ENCODE results near the gene TRPC4.
"Not testable (repeated sequence)": the region's sequence is repeated elsewhere in the genome, so short reads cannot be mapped to it uniquely, and the experiment has no call there.

TRPC4 gene

DNA sequence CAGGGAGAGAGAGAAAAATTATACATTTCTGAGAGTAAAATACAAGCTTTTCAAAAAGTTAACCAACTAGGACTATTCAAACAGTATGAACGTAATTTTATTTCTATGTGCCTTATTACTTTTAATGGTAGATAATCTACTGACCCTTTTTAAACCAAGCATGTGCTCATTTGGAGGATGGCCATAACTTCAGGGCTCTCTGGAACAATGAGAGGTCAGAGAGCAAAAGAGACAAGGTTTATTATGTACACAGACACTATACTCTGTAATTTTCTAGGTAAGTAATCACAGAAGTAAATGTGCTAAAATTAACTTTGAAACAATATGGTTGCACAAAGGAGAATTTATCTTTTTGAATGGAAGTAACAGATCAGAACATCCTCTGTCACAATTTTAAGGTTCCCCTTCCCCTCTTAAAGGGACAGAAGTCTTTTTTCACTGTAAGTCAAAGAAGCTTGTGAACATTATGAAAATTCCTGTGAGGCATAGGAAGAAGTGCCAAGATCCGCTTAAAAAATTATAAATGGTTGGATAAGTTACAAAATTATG is 272.0 kb downstream of the TRPC4 start:
- Histone ChIP-seq H3K4me2 (ENCODE audit: low read length) (no peak overlapping the region), H3K9me3 (ENCODE audit: insufficient read depth, low read length) (no peaks in the 10 kb centered on the region), H3K9ac (ENCODE audit: low read length) (no peak overlapping the region), H3K27me3 (ENCODE audit: low read depth, low read length) (peaks cover 18% of the 10 kb centered on the region), H4K20me1 (ENCODE audit: insufficient read depth, low read length) (no peaks in the 10 kb centered on the region), H2AFZ (ENCODE audit: low read depth, low read length) (no peak overlapping the region), H3K4me3 (ENCODE audit: low read length) (no peak overlapping the region), H3K79me2 (ENCODE audit: low read length) (no peaks in the 10 kb centered on the region), H3K4me1 (ENCODE audit: low read length) (no peaks in the 10 kb centered on the region), H3K27ac (ENCODE audit: low read length) (no peak overlapping the region), H3K36me3 (replicated peaks; ENCODE audit: low read depth, low read length) (no peaks in the 10 kb centered on the region)
- TF ChIP-seq, protein P1, sequence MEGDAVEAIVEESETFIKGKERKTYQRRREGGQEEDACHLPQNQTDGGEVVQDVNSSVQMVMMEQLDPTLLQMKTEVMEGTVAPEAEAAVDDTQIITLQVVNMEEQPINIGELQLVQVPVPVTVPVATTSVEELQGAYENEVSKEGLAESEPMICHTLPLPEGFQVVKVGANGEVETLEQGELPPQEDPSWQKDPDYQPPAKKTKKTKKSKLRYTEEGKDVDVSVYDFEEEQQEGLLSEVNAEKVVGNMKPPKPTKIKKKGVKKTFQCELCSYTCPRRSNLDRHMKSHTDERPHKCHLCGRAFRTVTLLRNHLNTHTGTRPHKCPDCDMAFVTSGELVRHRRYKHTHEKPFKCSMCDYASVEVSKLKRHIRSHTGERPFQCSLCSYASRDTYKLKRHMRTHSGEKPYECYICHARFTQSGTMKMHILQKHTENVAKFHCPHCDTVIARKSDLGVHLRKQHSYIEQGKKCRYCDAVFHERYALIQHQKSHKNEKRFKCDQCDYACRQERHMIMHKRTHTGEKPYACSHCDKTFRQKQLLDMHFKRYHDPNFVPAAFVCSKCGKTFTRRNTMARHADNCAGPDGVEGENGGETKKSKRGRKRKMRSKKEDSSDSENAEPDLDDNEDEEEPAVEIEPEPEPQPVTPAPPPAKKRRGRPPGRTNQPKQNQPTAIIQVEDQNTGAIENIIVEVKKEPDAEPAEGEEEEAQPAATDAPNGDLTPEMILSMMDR (IDR thresholded peaks at IDR 0.05; ENCODE audit: low read depth, low read length): no peak
- no peak for TF ChIP-seq EZH2phosphoT487 (IDR thresholded peaks at IDR 0.05; ENCODE audit: low read depth)

DNA sequence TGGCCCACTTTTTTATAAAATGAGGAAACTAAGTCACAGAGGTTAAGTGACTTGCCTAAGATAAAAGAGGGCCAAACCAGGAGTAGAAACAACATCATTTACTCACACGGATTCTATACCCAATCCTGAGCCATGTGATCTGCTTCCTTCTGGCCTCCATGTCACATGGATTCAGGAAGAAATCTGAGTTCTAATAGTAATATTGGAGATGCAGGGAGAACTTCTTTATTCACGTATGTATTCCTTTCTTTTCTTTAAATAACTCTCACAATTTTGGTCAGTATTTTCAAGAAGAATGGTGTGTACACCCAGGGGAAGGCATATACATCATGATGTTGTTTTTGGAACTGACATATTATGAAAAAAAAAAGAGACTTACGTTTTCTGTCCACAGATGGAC is 272.8 kb downstream of the TRPC4 start:
- H4K20me1 ChIP-seq (ENCODE audit: insufficient read depth, low read length): no peaks in the 10 kb centered on the region
- H3K9ac ChIP-seq (ENCODE audit: low read length): no peak overlapping the region
- H2AFZ ChIP-seq (ENCODE audit: low read depth, low read length): no peak overlapping the region
- H3K9me3 ChIP-seq (ENCODE audit: insufficient read depth, low read length): no peaks in the 10 kb centered on the region
- H3K27me3 ChIP-seq (ENCODE audit: low read depth, low read length): peaks cover 11% of the 10 kb centered on the region
- H3K36me3 ChIP-seq (replicated peaks; ENCODE audit: low read depth, low read length): no peaks in the 10 kb centered on the region
- no peaks in the 10 kb centered on the region for H3K79me2 ChIP-seq (ENCODE audit: low read length)
- TF ChIP-seq EZH2phosphoT487 (IDR thresholded peaks at IDR 0.05; ENCODE audit: low read depth): no peak
- TF ChIP-seq, protein P1 (IDR thresholded peaks at IDR 0.05; ENCODE audit: low read depth, low read length): no peak
- H3K4me1 ChIP-seq (ENCODE audit: low read length): no peaks in the 10 kb centered on the region
- no peak overlapping the region for H3K27ac ChIP-seq (ENCODE audit: low read length)
- no peak overlapping the region for H3K4me3 ChIP-seq (ENCODE audit: low read length)
- H3K4me2 ChIP-seq (ENCODE audit: low read length): no peak overlapping the region

DNA sequence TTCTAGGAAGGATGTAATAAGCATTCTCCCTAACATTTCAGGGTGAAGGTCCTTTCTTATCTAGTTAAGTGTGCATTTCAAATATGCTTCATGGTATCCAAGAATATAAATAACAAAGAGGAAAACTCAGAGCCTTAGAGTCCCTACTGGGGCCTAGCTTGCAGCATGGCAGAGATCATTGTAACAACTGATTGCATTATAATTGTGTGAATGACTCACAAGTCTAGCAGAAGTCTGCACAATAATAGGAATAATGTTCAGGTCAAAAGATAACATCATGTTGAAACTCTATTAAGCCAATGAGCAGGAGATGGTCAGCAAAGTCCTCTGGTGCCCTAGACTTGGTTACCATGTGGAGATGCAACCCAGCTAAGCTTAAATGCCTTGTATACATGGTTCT is 274.4 kb downstream of the TRPC4 start:
- no peaks in the 10 kb centered on the region for H3K27me3 ChIP-seq (ENCODE audit: low read depth, low read length)
- no peaks in the 10 kb centered on the region for H4K20me1 ChIP-seq (ENCODE audit: insufficient read depth, low read length)
- H3K79me2 ChIP-seq (ENCODE audit: low read length): no peaks in the 10 kb centered on the region
- no peak overlapping the region for H3K4me3 ChIP-seq (ENCODE audit: low read length)
- H3K9ac ChIP-seq (ENCODE audit: low read length): no peak overlapping the region
- H3K4me2 ChIP-seq (ENCODE audit: low read length): no peak overlapping the region
- no peak for TF ChIP-seq EZH2phosphoT487 (IDR thresholded peaks at IDR 0.05; ENCODE audit: low read depth)
- TF ChIP-seq, protein P1 (IDR thresholded peaks at IDR 0.05; ENCODE audit: low read depth, low read length): no peak
- H2AFZ ChIP-seq (ENCODE audit: low read depth, low read length): no peak overlapping the region
- no peak overlapping the region for H3K27ac ChIP-seq (ENCODE audit: low read length)
- no peaks in the 10 kb centered on the region for H3K36me3 ChIP-seq (replicated peaks; ENCODE audit: low read depth, low read length)
- no peaks in the 10 kb centered on the region for H3K9me3 ChIP-seq (ENCODE audit: insufficient read depth, low read length)
- no peaks in the 10 kb centered on the region for H3K4me1 ChIP-seq (ENCODE audit: low read length)

DNA sequence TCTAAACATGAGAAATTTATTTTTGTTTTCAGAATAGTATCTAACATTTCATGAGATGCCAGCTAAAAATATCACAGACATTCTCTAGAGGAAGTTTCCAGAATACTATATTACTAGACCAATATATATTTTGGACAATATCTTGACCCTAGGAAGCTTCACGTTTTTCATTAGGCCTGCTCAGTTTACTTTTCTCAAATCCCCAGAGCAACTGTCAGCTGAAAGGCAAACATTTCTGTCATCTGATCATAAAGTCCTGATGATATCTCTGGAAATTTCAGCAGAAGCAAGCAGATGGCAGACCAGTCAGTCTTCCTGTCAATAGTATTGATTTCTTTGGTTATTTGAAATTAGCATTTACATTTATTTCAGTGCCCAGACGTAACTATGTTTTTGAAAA is 275.0 kb downstream of the TRPC4 start:
- Histone ChIP-seq H3K36me3 (replicated peaks; ENCODE audit: low read depth, low read length) (no peaks in the 10 kb centered on the region), H4K20me1 (ENCODE audit: insufficient read depth, low read length) (no peaks in the 10 kb centered on the region), H3K9ac (ENCODE audit: low read length) (no peak overlapping the region), H3K27ac (ENCODE audit: low read length) (no peak overlapping the region), H3K79me2 (ENCODE audit: low read length) (no peaks in the 10 kb centered on the region), H2AFZ (ENCODE audit: low read depth, low read length) (no peak overlapping the region), H3K4me2 (ENCODE audit: low read length) (no peak overlapping the region), H3K4me1 (ENCODE audit: low read length) (no peaks in the 10 kb centered on the region), H3K27me3 (ENCODE audit: low read depth, low read length) (no peaks in the 10 kb centered on the region), H3K4me3 (ENCODE audit: low read length) (no peak overlapping the region), H3K9me3 (ENCODE audit: insufficient read depth, low read length) (no peaks in the 10 kb centered on the region)
- TF ChIP-seq, protein P1 (IDR thresholded peaks at IDR 0.05; ENCODE audit: low read depth, low read length): no peak
- no peak for TF ChIP-seq EZH2phosphoT487 (IDR thresholded peaks at IDR 0.05; ENCODE audit: low read depth)

DNA sequence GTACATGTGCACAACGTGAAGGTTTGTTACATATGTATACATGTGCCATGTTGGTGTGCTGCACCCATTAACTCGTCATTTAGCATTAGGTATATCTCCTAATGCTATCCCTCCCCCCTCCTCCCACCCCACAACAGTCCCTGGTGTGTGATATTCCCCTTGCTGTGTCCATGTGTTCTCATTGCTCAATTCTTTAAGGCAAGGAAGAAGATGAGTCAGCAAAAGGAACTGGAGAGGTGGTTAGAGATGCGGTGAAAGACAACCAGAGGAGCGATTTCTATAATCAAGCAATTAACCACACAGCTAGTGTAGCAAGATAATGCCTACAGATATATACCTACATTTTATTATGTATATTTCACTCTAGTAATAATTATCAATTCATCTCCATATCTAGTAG is 280.2 kb downstream of the TRPC4 start:
- H3K79me2 ChIP-seq (ENCODE audit: low read length); H3K9me3 ChIP-seq (ENCODE audit: insufficient read depth, low read length); H4K20me1 ChIP-seq (ENCODE audit: insufficient read depth, low read length); H2AFZ ChIP-seq (ENCODE audit: low read depth, low read length); H3K4me1 ChIP-seq (ENCODE audit: low read length); H3K4me2 ChIP-seq (ENCODE audit: low read length); H3K27me3 ChIP-seq (ENCODE audit: low read depth, low read length); H3K36me3 ChIP-seq (replicated peaks; ENCODE audit: low read depth, low read length); H3K9ac ChIP-seq (ENCODE audit: low read length); H3K27ac ChIP-seq (ENCODE audit: low read length); H3K4me3 ChIP-seq (ENCODE audit: low read length): not testable (repeated sequence)

Measured in OCI-LY3 (cell line).